GM08714 (cell line): Measurements from ENCODE around the gene TRIM24.

ENCODE experiments used
- H3K4me3 ChIP-seq: fragments of 200-500 bp; sonication (Bioruptor generic); 2 replicates; pipeline ENCODE4 v1.5.1; 2014; ENCODE audit warnings: mild to moderate bottlenecking, low read length, inconsistent platforms
- ZNF274 ChIP-seq: IDR thresholded peaks from 2 replicates; pipeline ENCODE4 v1.6.1; 2012; ENCODE audit warnings: mild to moderate bottlenecking, low read depth, low read length

TRIM24 gene

GRCh38 chr7:138579671-138580070 is 119.6 kb downstream of the TRIM24 start:
- no peak for TF ChIP-seq ZNF274
- no peak overlapping the region for H3K4me3 ChIP-seq

GRCh38 chr7:138581065-138581464 is 121.0 kb downstream of the TRIM24 start:
- no peak for TF ChIP-seq ZNF274

GRCh38 chr7:138584283-138584682 is 124.2 kb downstream of the TRIM24 start:
- H3K4me3 ChIP-seq, result no peak overlapping the region
- no peak for TF ChIP-seq ZNF274

More at GRCh38 chr7:138581065-138581464, 121.0 kb downstream of the TRIM24 start:
- H3K4me3 ChIP-seq, result no peak overlapping the region

- no peak overlapping the region for H3K4me3 ChIP-seq
- no peak for TF ChIP-seq ZNF274
Measured at GRCh38 chr7:138584696-138585095, 124.6 kb downstream of the TRIM24 start.

- TF ChIP-seq ZNF274, result no peak
- H3K4me3 ChIP-seq, result no peak overlapping the region
Measured at GRCh38 chr7:138585283-138585993, 125.4 kb downstream of the TRIM24 start.

DNA sequence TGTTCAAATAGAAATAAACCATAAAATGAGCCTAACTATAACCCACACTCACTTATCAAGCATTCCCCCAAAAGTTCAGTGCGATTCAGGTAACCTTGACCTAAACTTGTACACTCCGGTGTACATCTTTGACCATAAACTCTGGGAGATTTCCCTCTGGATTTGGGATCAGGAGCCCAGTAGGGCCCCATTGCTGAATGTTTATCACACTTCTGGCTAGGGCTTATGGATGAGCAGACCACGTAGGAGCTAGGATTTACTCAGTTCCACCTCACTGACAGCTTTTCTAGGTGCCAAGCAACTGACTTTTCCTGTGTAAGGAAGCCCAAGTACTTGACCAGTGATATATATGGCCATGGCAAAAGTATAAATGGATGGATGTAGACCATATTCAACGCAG is 127.4 kb downstream of the TRIM24 start:
- no peak for TF ChIP-seq ZNF274
- no peak overlapping the region for H3K4me3 ChIP-seq

DNA sequence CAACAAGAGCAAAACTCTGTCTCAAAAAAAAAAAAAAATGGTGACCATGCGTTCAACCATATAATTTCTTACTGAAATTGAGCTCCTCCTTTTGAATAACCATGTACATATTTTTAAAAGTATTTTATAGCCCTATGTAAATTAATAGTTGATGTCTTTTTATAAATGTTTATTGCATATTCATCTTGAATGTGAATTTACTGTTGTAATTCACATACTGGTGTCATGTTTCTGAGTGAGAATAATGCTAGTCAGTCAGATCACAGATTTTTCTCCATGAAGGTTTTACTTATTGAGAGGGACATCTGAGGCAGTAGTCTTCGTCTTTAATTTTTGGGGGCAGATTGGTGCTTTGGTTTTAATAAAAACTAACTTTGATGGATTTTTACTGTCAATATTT is 128.9 kb downstream of the TRIM24 start:
- no peak overlapping the region for H3K4me3 ChIP-seq
- no peak for TF ChIP-seq ZNF274

GRCh38 chr7:138590154-138590553 is 130.1 kb downstream of the TRIM24 start:
- no peak for TF ChIP-seq ZNF274

GRCh38 chr7:138595454-138595853 is 135.4 kb downstream of the TRIM24 start:
- H3K4me3 ChIP-seq, result no peak overlapping the region
- no peak for TF ChIP-seq ZNF274

More at GRCh38 chr7:138590154-138590553, 130.1 kb downstream of the TRIM24 start:
- H3K4me3 ChIP-seq, result no peak overlapping the region

DNA sequence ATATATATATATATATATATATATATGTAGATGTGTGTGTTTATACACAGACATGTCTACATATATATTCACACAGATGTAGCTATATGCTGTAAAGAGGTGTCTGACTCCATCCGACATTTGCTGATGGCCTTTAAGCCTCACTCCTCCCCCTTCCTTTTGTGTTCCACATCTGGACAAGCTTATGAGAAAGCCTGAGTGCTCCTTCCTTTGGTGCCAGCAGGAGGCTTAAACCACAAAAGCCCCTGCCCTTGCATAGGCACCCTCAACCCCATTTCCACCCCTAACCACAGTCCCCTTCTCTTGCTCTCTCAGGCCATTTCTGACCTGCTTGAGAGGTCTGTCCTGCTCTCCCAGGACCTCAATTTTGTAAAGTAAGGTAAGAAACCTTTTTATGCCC is 142.4 kb downstream of the TRIM24 start:
- no peak for TF ChIP-seq ZNF274
- no peak overlapping the region for H3K4me3 ChIP-seq

DNA sequence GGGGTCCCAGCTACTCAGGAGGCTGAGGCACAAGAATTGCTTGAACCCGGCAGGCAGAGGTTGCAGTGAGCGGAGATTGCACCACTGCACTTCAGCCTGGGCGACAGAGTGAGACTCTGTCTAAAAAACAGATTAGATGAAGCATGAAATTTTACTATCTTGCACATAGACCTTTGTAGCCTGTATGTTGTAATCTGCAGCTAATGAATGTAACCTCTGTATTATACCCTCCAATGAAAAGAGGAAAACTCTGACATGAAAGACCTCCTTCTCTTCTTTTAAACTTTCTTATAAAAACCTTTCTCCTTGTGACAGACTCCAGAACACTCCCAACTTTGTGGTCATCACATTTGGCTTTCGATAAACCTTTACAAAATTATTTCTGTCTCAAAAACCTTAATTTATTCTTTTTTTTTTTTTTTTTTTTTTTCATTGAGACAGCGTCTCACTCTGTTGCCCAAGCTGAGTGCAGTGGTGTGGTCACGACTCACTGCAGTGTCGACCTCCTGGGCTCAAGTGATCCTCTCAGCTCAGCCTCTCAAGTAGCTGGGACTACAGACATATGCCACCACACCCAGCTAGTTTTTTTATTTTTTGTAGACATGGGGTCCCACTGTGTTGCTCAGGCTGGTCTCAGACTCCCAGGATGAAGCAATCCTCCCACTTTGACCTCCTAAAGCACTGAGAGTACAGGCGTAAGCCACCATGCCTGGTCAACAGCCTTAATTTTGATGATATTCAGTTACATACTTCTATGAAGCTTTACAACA is 143.7 kb downstream of the TRIM24 start:
- no peak for TF ChIP-seq ZNF274

DNA sequence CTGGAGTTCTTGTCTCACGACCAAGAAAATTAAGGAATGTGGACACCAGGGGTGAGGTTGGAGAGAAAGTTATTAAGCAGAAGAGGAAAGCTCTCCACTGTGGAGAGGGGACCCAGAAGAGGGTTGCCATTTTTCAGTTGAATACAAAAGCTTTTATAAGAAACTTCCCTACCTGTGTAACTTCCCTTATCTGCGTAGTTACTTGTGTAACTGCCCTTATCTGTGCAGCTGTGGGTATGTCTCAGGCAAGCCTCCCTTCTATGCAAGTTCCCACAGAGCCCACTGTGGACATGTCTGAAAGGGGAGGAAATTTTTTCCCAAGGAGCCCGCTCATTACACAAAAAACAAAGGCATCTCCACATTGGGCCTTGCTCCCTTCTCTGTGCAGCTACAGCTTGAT is 146.2 kb downstream of the TRIM24 start:
- no peak overlapping the region for H3K4me3 ChIP-seq
- TF ChIP-seq ZNF274, result no peak

More for the DNA sequence above, 143.7 kb downstream of the TRIM24 start:
- H3K4me3 ChIP-seq, result no peak overlapping the region

GRCh38 chr7:138607216-138608126 is 147.4 kb downstream of the TRIM24 start:
- TF ChIP-seq ZNF274, result no peak
- H3K4me3 ChIP-seq, result no peak overlapping the region

DNA sequence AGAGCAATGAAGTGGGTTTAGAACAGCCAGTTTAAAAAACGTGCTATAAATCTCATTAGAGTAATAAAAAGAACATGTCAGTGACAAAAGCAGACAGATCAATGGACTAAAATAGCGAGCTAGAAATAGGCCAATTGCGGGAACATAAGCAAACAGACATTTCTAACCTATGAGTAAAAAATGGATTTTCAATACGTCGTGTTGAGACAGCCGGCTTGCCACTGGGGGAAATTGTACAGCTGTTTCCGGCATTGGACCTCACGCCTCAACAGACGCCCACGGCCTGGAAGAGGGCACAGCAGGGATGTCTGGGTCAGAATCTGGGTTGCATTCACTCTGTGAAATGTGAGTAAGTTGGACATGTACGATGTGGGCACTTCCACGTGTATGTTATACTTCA is 148.2 kb downstream of the TRIM24 start:
- H3K4me3 ChIP-seq, result no peak overlapping the region
- no peak for TF ChIP-seq ZNF274

DNA sequence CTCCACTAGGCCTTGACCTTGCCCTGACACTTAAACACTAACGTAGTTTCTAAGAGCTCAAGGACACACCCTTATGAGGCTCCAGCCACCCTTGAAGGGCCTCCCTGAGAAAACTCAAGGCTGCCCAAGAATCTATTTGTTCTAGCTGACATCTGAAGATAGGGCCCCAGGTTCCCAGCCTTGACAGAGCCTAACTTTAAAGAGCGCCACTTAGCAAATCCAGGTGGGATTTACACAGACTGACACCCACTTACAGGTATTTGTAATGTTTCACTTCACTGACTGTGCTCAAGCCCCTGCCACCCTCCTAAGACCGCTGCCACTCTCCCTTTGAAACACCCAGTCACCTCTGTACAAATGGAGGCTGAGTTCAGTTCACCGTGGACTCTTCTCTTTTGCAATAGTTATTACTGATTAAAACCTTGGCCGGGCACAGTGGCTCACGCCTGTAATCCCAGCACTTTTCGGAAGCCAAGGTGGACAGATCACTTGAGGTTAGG is 150.7 kb downstream of the TRIM24 start:
- no peak overlapping the region for H3K4me3 ChIP-seq
- no peak for TF ChIP-seq ZNF274
